Thoracic aorta (tissue), 2 donors: Measurements from ENCODE around the gene CFAP161. TPM values are rescaled to one million over a fixed set of nuclear protein-coding genes. Genes with fewer than 3 reads are reported as not detected.

Source experiments
- ATAC-seq: fragments of 150-250 bp; one replicate; pipeline ENCODE4 v1.8.0; 2017; ENCODE audit warnings: low read depth; ENCODE audit not compliant: insufficient number of reproducible peaks, low FRiP score
- DNase-seq: peaks from one replicate; pipeline ENCODE4 v3.0.0-alpha.2; 2020; ENCODE audit warnings: low spot score
- H3K27ac ChIP-seq, 2 donors: fragments of 200-600 bp; sonication (generic); 1 replicate in 1 of 2; 2 replicates in 1 of 2; pipeline ENCODE4 v1.5.1; 2016; ENCODE audit warnings: mild to moderate bottlenecking in 2 of 2, moderate library complexity in 2 of 2
- H3K27me3 ChIP-seq: fragments of 200-600 bp; sonication (generic); replicated peaks from 2 replicates; pipeline ENCODE4 v1.6.0; 2016; ENCODE audit warnings: mild to moderate bottlenecking; ENCODE audit not compliant: insufficient read depth
- H3K36me3 ChIP-seq: fragments of 200-600 bp; sonication (generic); one replicate; pipeline ENCODE4 v1.5.1; 2016
- H3K4me1 ChIP-seq, 2 donors: fragments of 200-600 bp; sonication (generic); 1 replicate in 1 of 2; 2 replicates in 1 of 2; pipeline versions ENCODE4 v1.5.1 to v1.6.0; 2016; ENCODE audit warnings: low read depth in 2 of 2, mild to moderate bottlenecking in 1 of 2; ENCODE audit not compliant: control insufficient read depth in 1 of 2
- H3K4me3 ChIP-seq: fragments of 200-600 bp; sonication (generic); 2 replicates; pipeline ENCODE4 v1.5.1; 2016; ENCODE audit warnings: mild to moderate bottlenecking
- H3K9me3 ChIP-seq: fragments of 200-600 bp; sonication (generic); 2 replicates; pipeline ENCODE4 v1.5.1; 2016
- CTCF ChIP-seq: fragments of 200-600 bp; sonication (generic); IDR thresholded peaks from one replicate; pipeline ENCODE4 v1.5.1; 2019; ENCODE audit warnings: antibody characterized with exemption
- total RNA-seq, 2 donors: library from RNA; depleted of rRNA; stranded (reverse); fragments of >200 nt; gene quantifications; one replicate each; pipeline versions ENCODE4 v1.1.0 to v1.2.3, GENCODE V29; 2016

CFAP161 gene
- total RNA-seq, 2 donors from 2014 or later: 1.1 TPM; not detected in 1

- DNase-seq: no peak
- H3K27ac ChIP-seq: no peak overlapping the region
- ATAC-seq: no peak
These were observed 46.4 kb upstream of the CFAP161 start for GRCh38 chr15:81087694-81088093.

GRCh38 chr15:81088470-81089013 lies 45.5 kb upstream of the CFAP161 start:
- TF ChIP-seq CTCF: no peak

More at GRCh38 chr15:81087694-81088093, 46.4 kb upstream of the CFAP161 start:
- H3K9me3 ChIP-seq: no peaks in the 10 kb centered on the region
- no peaks in the 10 kb centered on the region for H3K27me3 ChIP-seq
- no peaks in the 10 kb centered on the region for H3K36me3 ChIP-seq
- no peak overlapping the region for H3K4me3 ChIP-seq
- peaks cover 0 to 6% of the 10 kb centered on the region in 2 donors for H3K4me1 ChIP-seq
- no peak for TF ChIP-seq CTCF

GRCh38 chr15:81091889-81092558 lies 42.0 kb upstream of the CFAP161 start:
- no peak for ATAC-seq
- Histone ChIP-seq H3K27ac (peak overlapping the region in 1 of 2 donors; percentile 14), H3K9me3 (no peaks in the 10 kb centered on the region), H3K36me3 (no peaks in the 10 kb centered on the region), H3K4me3 (no peak overlapping the region), H3K27me3 (no peaks in the 10 kb centered on the region), H3K4me1 (peaks cover 0 to 10% of the 10 kb centered on the region in 2 donors)
- DNase-seq: no peak
- no peak for TF ChIP-seq CTCF

More at GRCh38 chr15:81088470-81089013, 45.5 kb upstream of the CFAP161 start:
- DNase-seq (no peak), ATAC-seq (no peak)
- Histone ChIP-seq H3K27ac (no peak overlapping the region), H3K4me1 (peaks cover 0 to 10% of the 10 kb centered on the region in 2 donors), H3K36me3 (no peaks in the 10 kb centered on the region), H3K9me3 (no peaks in the 10 kb centered on the region), H3K4me3 (no peak overlapping the region), H3K27me3 (no peaks in the 10 kb centered on the region)

- Histone ChIP-seq H3K4me3 (no peak overlapping the region), H3K27ac (peak overlapping the region in 1 of 2 donors; percentile 14), H3K36me3 (no peaks in the 10 kb centered on the region), H3K4me1 (peaks cover 0 to 10% of the 10 kb centered on the region in 2 donors), H3K27me3 (no peaks in the 10 kb centered on the region), H3K9me3 (no peaks in the 10 kb centered on the region)
- no peak for TF ChIP-seq CTCF
- ATAC-seq (no peak), DNase-seq (no peak)
These were observed 41.5 kb upstream of the CFAP161 start for GRCh38 chr15:81092559-81092902.

GRCh38 chr15:81093961-81094360 lies 40.1 kb upstream of the CFAP161 start:
- no peak for TF ChIP-seq CTCF
- no peak for ATAC-seq

More at GRCh38 chr15:81093961-81094360, 40.1 kb upstream of the CFAP161 start:
- Histone ChIP-seq H3K27ac (no peak overlapping the region), H3K36me3 (no peaks in the 10 kb centered on the region), H3K4me3 (no peak overlapping the region), H3K27me3 (no peaks in the 10 kb centered on the region), H3K9me3 (no peaks in the 10 kb centered on the region), H3K4me1 (peaks cover 0 to 10% of the 10 kb centered on the region in 2 donors)
- no peak for DNase-seq
